Central memory CD8-positive, alpha-beta T cell (primary cell): ENCODE measurements around the gene ATP5MC3.
A peak's percentile ranks its signal among the peaks of the same experiment; 100 is the strongest.

Source experiments
- ATAC-seq: fragments of 150-1000 bp; cut with Tn5 transposase; replicated peaks from 2 replicates; pipeline ENCODE4 v1.10.0; 2022; ENCODE audit warnings: mild to moderate bottlenecking, moderate FRiP score, moderate number of reproducible peaks; ENCODE audit not compliant: poor library complexity, severe bottlenecking; ENCODE audit errors: extremely low read depth
- DNase-seq, 2 donors: peaks; one replicate each; pipeline ENCODE4 v3.0.0; 2021; ENCODE audit warnings: low spot score in 2 of 2
- H3K27ac Mint-ChIP-seq: one replicate; pipeline ENCODE4 v1.8.0; 2022; ENCODE audit warnings: low read depth, mild to moderate bottlenecking, moderate library complexity, mixed read lengths
- H3K27me3 Mint-ChIP-seq: one replicate; pipeline ENCODE4 v1.8.0; 2022; ENCODE audit warnings: mixed read lengths
- H3K36me3 Mint-ChIP-seq: one replicate; pipeline ENCODE4 v1.8.0; 2022; ENCODE audit warnings: mild to moderate bottlenecking, moderate library complexity, mixed read lengths; ENCODE audit not compliant: insufficient read depth
- H3K4me1 Mint-ChIP-seq: one replicate; pipeline ENCODE4 v1.8.0; 2022; ENCODE audit warnings: mixed read lengths
- H3K4me3 Mint-ChIP-seq: one replicate; pipeline ENCODE4 v1.8.0; 2022; ENCODE audit warnings: mild to moderate bottlenecking, moderate library complexity, mixed read lengths
- H3K9me3 Mint-ChIP-seq: one replicate; pipeline ENCODE4 v1.8.0; 2022; ENCODE audit warnings: mixed read lengths

The ATP5MC3 gene

DNA sequence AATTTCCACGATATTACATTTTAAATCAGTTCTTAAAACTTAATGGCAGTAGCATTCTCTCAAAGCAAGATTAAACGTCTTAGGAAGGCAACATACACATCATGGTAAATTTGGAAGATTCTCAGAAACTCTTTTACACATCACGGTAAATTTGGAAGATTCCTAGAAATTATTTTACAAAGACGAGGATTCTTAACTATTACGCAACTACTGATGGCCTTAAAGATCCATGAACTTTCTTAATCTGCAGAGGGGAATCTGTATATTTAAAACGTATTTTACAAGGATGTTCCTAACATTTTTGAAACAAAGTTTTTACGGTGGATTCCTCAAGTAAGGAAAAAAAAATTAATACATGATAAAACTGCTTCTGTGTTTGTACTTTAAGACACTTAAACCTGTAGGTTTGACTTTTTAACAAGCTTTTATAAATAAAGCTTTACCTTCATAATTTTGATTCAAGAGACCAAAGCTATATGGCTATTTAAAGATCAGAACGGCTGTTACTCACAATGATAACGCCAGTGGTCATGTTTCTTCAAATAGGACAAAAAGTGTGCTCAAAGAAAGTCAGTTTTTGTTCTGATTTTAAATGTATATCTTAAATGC, 15.2 kb downstream of the ATP5MC3 start:
- DNase-seq = no peak
- Mint-ChIP-seq H3K36me3 (peaks cover 8% of the 10 kb centered on the region), H3K27me3 (no peaks in the 10 kb centered on the region), H3K9me3 (no peaks in the 10 kb centered on the region), H3K27ac (peak overlapping the region; percentile 94), H3K4me1 (peaks cover 32% of the 10 kb centered on the region), H3K4me3 (peak overlapping the region; percentile 89)
- no peak for ATAC-seq

GRCh38 chr2:175164235-175164634, 17.3 kb downstream of the ATP5MC3 start:
- ATAC-seq = no peak
- peaks cover 8% of the 10 kb centered on the region for H3K36me3 Mint-ChIP-seq
- no peaks in the 10 kb centered on the region for H3K9me3 Mint-ChIP-seq
- H3K4me3 Mint-ChIP-seq = no peak overlapping the region
- no peaks in the 10 kb centered on the region for H3K27me3 Mint-ChIP-seq
- DNase-seq = no peak
- no peak overlapping the region for H3K27ac Mint-ChIP-seq
- H3K4me1 Mint-ChIP-seq = peaks cover 27% of the 10 kb centered on the region

DNA sequence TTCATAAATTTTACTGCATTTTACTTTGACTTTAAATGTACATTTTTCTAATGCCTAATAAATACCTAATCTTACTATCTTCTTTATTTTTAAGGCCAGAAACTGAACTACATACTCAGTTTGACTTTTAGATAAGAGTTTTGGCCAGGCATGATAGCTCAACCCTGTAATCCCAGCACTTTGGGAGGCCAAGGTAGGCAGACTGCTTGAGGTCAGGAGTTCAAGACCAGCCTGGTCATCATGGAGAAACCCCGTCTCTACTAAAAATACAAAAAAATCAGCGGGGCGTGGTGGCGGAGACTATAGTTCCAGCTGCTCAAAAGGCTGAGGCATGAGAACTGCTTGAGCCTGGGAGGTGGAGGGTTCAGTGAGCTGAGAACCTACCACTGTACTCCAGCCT, 22.6 kb downstream of the ATP5MC3 start:
- H3K9me3 Mint-ChIP-seq = no peaks in the 10 kb centered on the region
- ATAC-seq (no peak), DNase-seq (no peak)
- peaks cover 3% of the 10 kb centered on the region for H3K36me3 Mint-ChIP-seq
- peaks cover 31% of the 10 kb centered on the region for H3K4me1 Mint-ChIP-seq
- no peaks in the 10 kb centered on the region for H3K27me3 Mint-ChIP-seq
- H3K27ac Mint-ChIP-seq = no peak overlapping the region
- no peak overlapping the region for H3K4me3 Mint-ChIP-seq

- DNase-seq = no peak
- Mint-ChIP-seq H3K9me3 (no peaks in the 10 kb centered on the region), H3K36me3 (peaks cover 3% of the 10 kb centered on the region), H3K4me1 (peaks cover 41% of the 10 kb centered on the region), H3K4me3 (no peak overlapping the region), H3K27ac (no peak overlapping the region), H3K27me3 (no peaks in the 10 kb centered on the region)
- no peak for ATAC-seq
Measured at GRCh38 chr2:175156534-175156933, 25.0 kb downstream of the ATP5MC3 start.

GRCh38 chr2:175154661-175155082, 26.8 kb downstream of the ATP5MC3 start:
- Mint-ChIP-seq H3K27me3 (no peaks in the 10 kb centered on the region), H3K4me3 (no peak overlapping the region), H3K9me3 (no peaks in the 10 kb centered on the region), H3K4me1 (peaks cover 41% of the 10 kb centered on the region), H3K36me3 (peaks cover 6% of the 10 kb centered on the region), H3K27ac (peak overlapping the region; percentile 29)
- ATAC-seq (peak; percentile 70), DNase-seq (no peak)

DNA sequence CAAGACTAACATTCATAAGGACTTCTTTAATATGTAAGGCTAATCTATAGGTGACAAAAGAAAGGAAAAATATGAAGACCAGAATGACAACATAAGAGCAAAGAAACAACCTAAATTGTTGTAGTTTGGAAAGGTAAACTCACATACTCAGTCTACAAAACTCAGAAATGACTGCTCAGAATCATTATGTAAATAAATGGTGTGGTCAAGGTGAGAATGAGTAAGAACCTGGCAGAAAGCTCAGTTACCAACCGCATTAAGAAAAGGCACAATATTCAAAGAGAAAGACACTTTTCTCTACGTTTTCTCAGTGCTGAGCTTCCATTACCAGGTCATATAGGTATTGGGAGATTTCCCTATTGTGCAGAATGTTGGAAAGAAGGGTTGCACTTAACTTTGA, 29.3 kb downstream of the ATP5MC3 start:
- Mint-ChIP-seq H3K4me1 (peaks cover 58% of the 10 kb centered on the region), H3K9me3 (no peaks in the 10 kb centered on the region), H3K27ac (no peak overlapping the region), H3K36me3 (peaks cover 15% of the 10 kb centered on the region), H3K27me3 (no peaks in the 10 kb centered on the region), H3K4me3 (no peak overlapping the region)
- no peak for DNase-seq
- peak; percentile 28 for ATAC-seq

DNA sequence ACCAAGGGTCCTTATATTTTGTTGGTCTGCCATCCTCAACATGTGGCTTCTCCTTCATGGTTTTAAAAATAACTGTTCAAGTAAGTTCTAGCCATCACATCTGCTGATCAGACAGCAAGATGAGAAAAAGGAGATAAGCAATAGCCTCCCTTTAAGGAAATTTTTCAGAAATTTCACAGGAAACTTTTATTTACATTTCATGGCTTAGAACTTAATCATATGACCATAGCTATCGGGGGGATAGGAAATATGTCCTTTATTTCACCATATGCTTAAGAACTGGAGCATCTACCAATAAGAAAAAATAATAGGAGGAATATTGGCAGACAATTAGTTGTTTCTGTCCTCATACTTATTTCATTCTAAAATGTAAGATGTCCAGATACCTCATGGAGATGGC, 29.7 kb downstream of the ATP5MC3 start:
- ATAC-seq = no peak
- Mint-ChIP-seq H3K27me3 (no peaks in the 10 kb centered on the region), H3K27ac (no peak overlapping the region), H3K4me3 (no peak overlapping the region), H3K4me1 (peaks cover 55% of the 10 kb centered on the region), H3K9me3 (no peaks in the 10 kb centered on the region), H3K36me3 (peaks cover 14% of the 10 kb centered on the region)
- DNase-seq = no peak

DNA sequence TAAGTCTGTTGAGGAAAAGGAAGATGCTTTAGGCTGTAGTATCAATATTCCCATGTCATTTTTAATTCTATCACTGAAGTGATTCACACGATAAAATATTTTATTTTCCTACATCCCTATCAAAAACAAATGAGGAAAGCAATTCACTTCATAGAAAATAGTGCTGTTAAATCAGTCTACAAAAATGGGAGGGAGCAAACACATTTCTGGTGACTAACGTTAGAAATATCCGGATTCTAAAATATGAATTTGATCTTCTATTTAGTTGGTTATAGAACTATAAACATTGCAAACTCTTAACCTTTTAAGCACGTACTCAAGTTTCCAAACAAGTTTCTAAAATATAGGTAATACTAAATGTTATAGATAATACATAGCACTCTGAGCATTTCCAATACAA, 34.3 kb downstream of the ATP5MC3 start:
- peaks cover 50% of the 10 kb centered on the region for H3K4me1 Mint-ChIP-seq
- H3K27me3 Mint-ChIP-seq = no peaks in the 10 kb centered on the region
- no peak overlapping the region for H3K4me3 Mint-ChIP-seq
- ATAC-seq (no peak), DNase-seq (no peak)
- H3K27ac Mint-ChIP-seq = no peak overlapping the region
- H3K9me3 Mint-ChIP-seq = no peaks in the 10 kb centered on the region
- H3K36me3 Mint-ChIP-seq = peaks cover 21% of the 10 kb centered on the region

DNA sequence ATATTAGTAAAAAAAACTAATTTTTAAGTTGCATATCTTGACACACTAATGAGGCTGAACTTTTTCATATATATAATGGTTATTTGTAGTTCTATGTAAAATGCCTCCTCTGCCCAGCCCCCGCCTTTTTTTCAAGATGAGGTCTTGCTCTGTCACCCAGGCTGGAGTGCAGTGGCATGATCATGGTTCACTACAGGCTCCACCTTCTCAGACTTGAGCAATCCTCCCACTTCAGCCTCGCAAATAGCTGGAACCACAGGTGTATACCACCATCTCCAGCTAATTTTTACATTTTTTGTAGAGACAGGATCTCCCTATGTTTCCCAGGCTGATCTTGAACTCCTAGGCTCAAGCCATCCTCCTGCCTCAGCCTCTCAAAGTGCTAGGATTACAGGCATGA, 37.8 kb downstream of the ATP5MC3 start:
- Mint-ChIP-seq H3K36me3 (peaks cover 18% of the 10 kb centered on the region), H3K9me3 (no peaks in the 10 kb centered on the region), H3K4me1 (peaks cover 30% of the 10 kb centered on the region), H3K4me3 (no peak overlapping the region), H3K27ac (no peak overlapping the region), H3K27me3 (no peaks in the 10 kb centered on the region)
- DNase-seq = no peak
- ATAC-seq = no peak

DNA sequence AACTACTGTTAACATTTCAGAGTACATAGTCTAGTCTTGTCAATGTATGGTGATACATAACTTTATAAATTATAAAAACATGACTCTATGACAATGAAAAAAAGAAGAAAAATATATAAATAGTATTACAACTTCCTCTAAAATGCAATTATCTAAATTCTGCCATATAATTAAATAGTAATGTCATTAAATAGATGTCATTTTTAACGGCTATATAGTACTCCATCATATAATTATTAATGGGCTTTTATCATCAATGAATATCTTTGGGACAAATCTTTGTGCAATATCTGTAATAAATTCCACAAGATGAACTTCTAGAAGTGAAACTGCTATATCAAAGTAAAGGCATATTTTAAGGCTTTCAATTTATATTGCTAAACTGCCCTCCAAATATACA, 38.3 kb downstream of the ATP5MC3 start:
- Mint-ChIP-seq H3K36me3 (peaks cover 15% of the 10 kb centered on the region), H3K4me1 (peaks cover 30% of the 10 kb centered on the region)
- ATAC-seq = no peak

GRCh38 chr2:175140332-175140731, 41.2 kb downstream of the ATP5MC3 start:
- H3K27ac Mint-ChIP-seq = no peak overlapping the region
- no peak overlapping the region for H3K4me3 Mint-ChIP-seq
- H3K4me1 Mint-ChIP-seq = peaks cover 45% of the 10 kb centered on the region
- ATAC-seq (no peak), DNase-seq (no peak)
- no peaks in the 10 kb centered on the region for H3K9me3 Mint-ChIP-seq
- peaks cover 18% of the 10 kb centered on the region for H3K36me3 Mint-ChIP-seq
- no peaks in the 10 kb centered on the region for H3K27me3 Mint-ChIP-seq

More for the DNA sequence above, 38.3 kb downstream of the ATP5MC3 start:
- no peaks in the 10 kb centered on the region for H3K27me3 Mint-ChIP-seq
- no peak overlapping the region for H3K27ac Mint-ChIP-seq
- H3K9me3 Mint-ChIP-seq = no peaks in the 10 kb centered on the region
- DNase-seq = no peak
- no peak overlapping the region for H3K4me3 Mint-ChIP-seq

DNA sequence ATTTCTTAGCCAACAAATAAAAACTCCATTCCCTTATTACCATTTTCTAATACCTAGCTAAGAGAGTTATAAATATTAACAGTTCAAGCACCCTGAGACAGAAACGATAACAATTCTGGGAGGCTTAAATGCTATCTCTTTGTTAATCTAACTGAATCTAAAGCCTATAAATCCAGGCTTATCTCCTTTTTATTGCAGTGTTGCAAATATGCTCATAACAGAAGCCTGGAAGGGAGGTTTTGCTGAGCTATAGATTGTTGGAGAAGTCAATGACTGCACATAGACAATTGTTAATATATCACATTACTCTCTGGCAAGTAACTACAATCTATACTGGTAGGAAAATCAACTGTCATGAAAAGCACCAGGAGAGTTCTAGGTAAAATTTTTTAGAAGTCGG, 43.7 kb downstream of the ATP5MC3 start:
- ATAC-seq (no peak), DNase-seq (no peak)
- Mint-ChIP-seq H3K9me3 (no peaks in the 10 kb centered on the region), H3K4me1 (peaks cover 46% of the 10 kb centered on the region), H3K27ac (peak overlapping the region; percentile 13), H3K4me3 (no peak overlapping the region), H3K36me3 (peaks cover 33% of the 10 kb centered on the region), H3K27me3 (no peaks in the 10 kb centered on the region)

DNA sequence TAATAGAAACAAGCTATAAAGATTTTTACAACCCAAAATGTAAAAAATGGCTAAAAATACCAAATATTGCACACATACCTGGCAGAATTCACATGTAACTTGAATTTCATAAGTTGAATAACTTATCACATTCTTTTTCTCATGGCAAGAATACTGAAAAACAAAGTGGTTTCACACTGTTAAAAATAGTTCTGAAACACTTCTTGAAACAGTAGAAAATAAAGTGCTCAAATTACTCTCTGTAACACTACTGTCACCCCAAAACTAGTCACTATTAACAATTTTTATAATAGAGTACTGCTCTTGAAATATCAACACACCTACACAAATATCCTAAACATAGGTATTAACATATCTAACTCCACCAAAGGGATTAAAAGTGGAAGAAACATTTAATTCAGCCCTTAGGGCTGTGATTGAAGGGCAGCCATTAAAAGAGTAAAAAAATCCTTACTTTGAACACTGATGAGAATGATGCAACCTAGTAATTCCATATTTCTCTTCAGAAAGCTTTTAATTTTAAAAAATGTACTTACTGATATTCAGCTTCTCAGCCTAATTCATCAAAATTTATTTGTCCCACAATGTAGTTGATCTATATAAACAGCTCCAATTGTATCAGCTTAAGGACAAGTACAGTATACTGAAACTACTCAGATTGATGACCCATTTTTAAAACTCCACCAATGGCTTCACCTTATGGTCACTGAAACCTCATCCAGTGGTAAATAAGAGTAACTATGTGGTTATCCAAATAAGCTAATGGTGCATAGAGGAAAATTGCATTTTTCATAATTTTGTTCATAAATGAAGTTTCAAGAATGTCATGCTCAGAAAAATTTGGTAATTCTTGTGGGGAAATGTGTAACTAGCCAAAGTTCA, 44.9 kb downstream of the ATP5MC3 start:
- Mint-ChIP-seq H3K27ac (peak overlapping the region; percentile 55), H3K27me3 (no peaks in the 10 kb centered on the region), H3K36me3 (peaks cover 32% of the 10 kb centered on the region), H3K4me3 (no peak overlapping the region), H3K4me1 (peaks cover 39% of the 10 kb centered on the region), H3K9me3 (no peaks in the 10 kb centered on the region)
- ATAC-seq (no peak), DNase-seq (no peak)
